ENCODE measurements around the gene TLR4.
A peak's percentile ranks its signal among the peaks of the same experiment; 100 is the strongest.

TLR4 gene

DNA sequence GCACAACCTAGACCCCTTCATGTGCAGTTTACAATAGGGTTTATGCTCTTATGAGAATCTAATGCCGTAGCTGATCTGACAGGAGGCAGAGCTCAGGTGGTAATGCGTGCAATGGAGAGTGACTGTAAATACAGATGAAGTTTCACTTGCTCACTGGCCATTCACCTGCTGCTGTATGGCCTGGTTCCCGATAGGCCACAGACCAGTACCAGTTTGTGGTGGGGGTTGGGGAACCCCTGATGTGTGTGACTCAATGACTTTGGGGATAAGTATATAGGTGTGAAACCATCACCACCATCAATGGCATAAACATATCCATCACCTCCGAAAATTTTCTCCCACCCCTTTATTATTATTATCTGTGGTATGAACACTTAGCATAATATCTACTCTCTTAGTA, 42.1 kb downstream of the TLR4 start:
- DNase-seq = no peak

- DNase-seq = no peak
These were observed 43.3 kb downstream of the TLR4 start for GRCh38 chr9:117747386-117747970.

- DNase-seq = no peak
These were observed 46.2 kb downstream of the TLR4 start for GRCh38 chr9:117750401-117750800.

- no peak for DNase-seq
These were observed 48.7 kb downstream of the TLR4 start for GRCh38 chr9:117752894-117753293.

DNA sequence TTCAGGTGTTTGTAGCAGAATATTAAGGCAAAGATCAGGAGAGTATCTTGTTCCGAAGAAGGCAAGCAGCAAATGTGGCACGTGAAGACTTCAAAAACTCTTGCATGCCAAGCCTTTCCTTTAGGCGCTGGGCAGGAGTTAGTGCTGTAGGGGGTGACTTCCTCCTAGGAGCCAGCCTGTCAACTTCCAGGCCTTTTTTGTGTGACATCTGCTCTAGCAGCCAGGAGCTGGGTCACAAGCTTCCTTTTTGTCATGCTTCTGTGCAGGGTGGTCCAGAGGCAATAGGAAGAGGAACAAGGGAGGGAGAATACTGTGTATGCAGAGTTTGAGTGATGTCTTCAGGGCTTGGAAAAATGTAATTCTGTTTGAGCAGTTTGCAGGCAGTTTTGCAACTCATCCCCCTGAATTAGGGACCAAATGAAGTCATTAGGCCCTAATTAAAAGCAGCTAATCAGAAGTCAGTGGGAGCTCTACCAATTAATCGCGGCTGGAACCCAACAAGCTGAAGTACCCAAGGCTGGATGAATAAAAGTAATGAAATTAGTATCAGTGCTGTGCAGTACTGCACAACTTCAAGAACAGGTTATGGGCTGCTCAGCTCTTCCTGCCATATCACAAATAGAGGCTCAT, 53.5 kb downstream of the TLR4 start:
- no peak for DNase-seq

DNA sequence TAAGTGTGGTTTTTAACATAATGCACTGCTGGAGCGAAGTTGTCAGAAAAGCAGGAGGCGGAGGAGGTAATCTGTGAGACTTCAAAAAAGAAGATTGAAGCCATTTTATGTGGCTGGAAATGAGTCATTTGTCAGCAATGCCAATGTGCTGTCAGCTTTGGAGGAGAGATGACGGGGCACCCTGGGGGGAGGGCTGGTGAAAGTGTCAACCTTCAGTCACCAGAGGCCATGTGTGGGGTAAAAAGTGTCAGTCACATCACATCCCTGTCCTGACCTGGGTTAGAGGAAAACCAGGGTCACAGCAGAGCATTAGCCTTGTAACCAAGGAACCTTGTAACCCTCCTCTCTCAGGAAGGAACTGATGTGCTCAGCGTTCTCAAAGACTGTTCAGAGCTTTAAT, 59.1 kb downstream of the TLR4 start:
- DNase-seq = no peak

- DNase-seq = no peak
These were observed 64.7 kb downstream of the TLR4 start for GRCh38 chr9:117768750-117769395.

DNA sequence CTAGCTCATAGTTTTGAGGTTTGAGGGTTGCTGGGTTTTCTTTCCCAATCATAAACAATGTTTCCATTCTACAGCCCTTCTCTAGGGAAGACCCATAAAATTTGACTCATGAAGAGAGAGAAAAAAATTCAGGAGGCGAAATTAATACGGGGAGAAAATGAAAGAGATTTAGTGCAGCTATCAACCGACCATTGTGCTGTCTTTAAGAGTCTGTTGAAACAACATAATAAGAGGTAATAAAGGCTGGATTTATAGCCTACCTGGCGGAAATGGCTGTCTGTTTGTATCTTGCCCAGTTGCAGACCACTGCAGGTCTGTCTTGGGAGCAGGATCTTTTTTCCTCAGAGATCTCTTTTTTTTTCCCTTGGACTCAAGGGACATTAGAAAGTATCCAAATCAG, 66.9 kb downstream of the TLR4 start:
- DNase-seq = peak; percentile 20

- no peak for DNase-seq
These were observed 68.8 kb downstream of the TLR4 start for GRCh38 chr9:117772960-117773359.
